ENCODE measurements around the gene ACTG1.
"Not testable (repeated sequence)": the region's sequence is repeated elsewhere in the genome, so short reads cannot be mapped to it uniquely, and the experiment has no call there.

The ACTG1 gene

GRCh38 chr17:81531998-81532404 lies 19.4 kb upstream of the ACTG1 start:
- not testable (repeated sequence) for DNase-seq

GRCh38 chr17:81531013-81531412 lies 18.4 kb upstream of the ACTG1 start:
- DNase-seq = not testable (repeated sequence)

DNA sequence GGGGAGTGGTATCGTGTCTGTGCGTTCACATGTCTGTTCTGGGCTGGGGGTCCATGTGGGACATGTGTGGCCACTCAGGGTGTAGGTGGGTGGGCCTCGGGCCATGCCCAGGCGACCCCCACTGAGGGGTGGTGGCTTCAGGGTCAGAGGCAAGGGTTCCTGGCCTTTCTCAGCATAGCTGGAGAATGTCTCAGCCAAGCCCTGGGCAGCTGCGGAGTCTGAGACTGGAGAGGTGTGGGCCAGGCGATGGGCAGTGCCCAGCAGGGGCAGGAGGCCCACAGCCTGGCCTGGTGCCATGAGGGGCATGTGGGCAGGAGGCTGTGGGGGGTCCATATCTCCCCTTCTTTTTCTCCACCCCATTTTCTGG lies 16.8 kb upstream of the ACTG1 start:
- no peak for DNase-seq

GRCh38 chr17:81528651-81529436 lies 16.2 kb upstream of the ACTG1 start:
- peak in 1 of 2 experiments; percentile 5 for DNase-seq

DNA sequence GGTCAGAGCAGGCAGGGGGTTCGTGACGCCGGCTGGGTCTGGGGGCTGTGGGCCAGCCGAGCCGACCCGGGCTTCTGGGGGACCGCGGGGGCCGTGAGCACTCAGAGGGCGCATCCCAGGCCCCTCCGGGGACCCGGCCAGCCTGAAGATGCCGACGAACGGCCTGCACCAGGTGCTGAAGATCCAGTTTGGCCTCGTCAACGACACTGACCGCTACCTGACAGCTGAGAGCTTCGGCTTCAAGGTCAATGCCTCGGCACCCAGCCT lies 15.7 kb upstream of the ACTG1 start:
- no peak for DNase-seq

GRCh38 chr17:81527591-81528383 lies 15.2 kb upstream of the ACTG1 start, which contains the start of gene FSCN2:
Gene FSCN2, plus strand, starts transcription at chr17:81528377. Its CDS starts 155 bp downstream, at chr17:81528532.
- no peak for DNase-seq

GRCh38 chr17:81526662-81527571 lies 14.3 kb upstream of the ACTG1 start:
- no peak for DNase-seq

- no peak for DNase-seq
Measured at GRCh38 chr17:81524865-81525159, 12.2 kb upstream of the ACTG1 start.

DNA sequence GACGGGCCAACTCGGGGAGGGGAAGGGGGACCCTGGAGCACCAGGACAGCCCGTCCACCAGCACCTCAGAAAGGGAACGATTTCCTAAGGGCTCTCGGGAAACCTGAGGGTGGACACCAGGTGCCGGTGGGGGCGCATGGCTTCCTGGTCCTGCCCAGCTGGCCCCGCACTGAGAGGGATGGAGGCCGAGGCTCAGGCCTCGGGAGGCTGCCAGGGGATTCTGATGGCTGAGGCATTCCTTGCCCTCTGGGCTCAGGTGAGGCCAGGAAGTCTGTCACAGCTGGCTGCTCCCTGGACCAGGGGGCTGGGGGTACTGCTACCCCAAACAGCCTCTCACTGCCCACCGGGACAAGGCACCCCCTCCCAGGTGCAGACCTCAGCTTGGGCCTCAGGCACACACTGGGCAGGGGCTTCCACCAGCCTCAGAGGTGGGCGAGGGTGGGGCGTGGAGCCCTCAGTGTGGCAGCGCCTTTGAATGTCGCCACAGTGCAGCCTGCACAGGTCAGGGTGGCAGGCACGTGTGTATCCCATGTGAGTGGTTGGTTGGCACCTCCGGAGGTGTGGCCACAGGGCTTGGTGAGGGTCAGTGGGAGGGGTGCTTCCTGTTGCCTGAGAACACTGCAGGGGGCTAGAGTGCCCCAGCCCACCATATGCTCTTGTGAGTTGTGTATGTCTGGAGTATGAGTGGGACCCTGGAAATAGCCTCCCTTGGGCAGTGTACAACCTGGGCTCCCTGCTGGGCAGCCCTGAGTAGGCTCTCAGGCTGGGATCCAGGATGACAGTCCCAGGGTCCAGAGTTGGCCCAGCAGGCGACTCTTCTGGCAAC lies 11.7 kb upstream of the ACTG1 start:
- no peak for DNase-seq

- no peak for DNase-seq
Measured at GRCh38 chr17:81523402-81524038, 10.9 kb upstream of the ACTG1 start.

DNA sequence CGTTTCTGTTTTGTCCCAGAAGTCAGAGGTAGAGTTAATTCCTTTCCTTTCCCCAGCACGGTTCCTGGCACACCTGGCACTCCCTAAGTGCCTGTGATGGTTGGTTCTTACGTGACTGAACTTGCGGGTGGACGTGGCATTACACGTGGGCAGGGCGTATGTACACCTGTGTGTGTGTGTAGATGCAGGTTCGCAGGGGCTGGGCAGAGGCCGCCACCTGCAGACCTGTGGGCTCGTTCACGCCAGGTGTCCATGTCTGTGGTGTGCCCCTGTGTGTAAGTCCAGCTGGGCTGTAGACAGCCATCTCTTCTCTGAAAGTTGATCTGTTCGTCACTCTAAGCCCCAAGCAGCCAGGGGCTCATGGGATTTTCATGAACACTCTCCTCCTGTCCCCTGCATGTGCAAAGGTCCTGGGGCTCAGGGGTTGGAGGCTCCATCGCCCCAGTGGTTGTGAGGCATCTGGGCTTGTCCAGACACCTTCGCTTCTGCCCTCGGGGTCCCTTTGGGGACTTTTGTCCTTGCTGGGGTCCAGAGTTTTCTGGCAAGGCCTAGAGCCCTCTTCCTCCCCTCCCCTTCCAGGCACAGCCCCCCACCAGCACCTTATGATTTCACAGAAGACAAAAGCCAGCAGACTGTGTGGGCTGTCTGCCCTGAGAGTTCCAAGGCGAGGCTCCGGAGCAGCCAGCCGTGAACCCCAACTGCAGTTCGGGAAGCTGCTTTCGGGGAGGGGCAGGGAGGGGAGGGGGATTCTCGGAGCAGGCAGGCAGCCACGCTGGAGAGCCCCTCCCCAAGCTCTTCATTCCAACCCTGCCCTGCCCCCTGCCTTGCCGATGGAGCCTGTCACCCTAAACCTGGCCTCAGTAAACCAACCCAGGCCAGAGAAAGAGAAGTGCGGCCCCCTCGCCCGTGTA lies 10.1 kb upstream of the ACTG1 start:
- DNase-seq = no peak

- no peak for DNase-seq
Measured at GRCh38 chr17:81520021-81520901, 7.7 kb upstream of the ACTG1 start.

GRCh38 chr17:81519284-81520020 lies 6.9 kb upstream of the ACTG1 start:
- peak; percentile 6 to 45 for DNase-seq

DNA sequence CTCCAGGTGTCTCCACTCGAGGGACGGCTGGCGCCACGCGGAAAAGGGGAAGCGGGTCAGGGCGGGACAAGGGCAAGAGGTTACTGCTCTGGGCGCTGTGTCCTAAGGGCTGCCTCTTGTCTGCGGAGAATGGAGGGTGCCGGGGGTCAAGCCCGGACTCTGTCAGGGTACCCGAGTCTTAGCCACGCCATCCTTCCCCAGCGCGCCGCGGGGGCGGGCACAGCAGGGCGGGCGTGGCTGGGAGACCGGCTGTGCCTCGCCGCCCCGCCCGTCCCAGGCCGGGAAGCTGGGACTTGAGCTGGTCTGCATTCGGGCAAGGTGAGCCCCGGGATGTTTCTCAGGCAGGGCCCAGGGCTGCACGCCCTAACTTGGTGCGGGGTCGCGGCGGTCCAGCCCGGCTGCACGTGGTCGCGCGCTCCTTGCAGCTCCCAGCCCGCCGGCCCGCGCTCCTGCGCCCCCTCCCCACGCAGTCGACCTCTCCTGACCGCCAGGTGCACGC lies 6.2 kb upstream of the ACTG1 start:
- peak in 1 of 2 experiments; percentile 23 for DNase-seq

DNA sequence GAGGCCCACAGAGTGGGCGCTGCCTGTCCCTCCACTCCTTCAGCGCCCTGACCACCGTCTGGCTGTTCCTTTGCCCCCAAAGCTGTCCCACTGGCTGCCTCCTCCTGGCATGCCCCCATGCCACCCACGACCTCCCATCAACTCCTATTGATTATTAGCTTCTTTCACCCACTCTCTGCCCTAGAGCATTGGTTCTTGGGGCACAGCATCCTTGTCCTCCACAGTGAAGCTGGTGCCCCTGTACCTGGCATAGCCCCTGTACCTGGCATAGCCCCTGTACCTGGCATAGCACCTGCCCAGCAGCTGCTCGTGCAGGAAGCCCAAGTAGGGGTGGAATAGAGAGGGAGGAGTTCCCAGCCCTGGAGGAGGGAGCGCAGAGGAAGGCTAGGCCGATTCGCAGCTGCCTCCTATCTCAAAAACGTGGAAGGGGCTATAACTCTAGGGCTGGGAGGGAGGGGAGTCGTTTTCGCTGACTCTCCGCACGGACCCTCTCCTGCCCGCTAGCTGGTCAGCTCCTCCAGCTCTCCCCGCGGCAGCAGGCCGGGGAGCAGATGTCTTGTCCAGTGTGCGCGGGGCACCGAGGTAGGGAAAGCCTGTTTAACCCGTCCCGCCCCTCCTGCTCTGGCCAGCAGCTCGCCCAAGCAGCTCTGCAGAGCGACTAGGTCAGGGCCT lies 5.7 kb upstream of the ACTG1 start:
- no peak for DNase-seq

- DNase-seq = no peak
Measured at GRCh38 chr17:81517339-81518112, 4.9 kb upstream of the ACTG1 start.

- DNase-seq = no peak
Measured at GRCh38 chr17:81517009-81517338, 4.4 kb upstream of the ACTG1 start.

- no peak for DNase-seq
Measured at GRCh38 chr17:81516439-81516838, 3.8 kb upstream of the ACTG1 start.

All from NCI-H187 (cell line).